Measurements from ENCODE around the gene GJE1.

The GJE1 gene

GRCh38 chr6:142117366-142117765 lies 15.4 kb upstream of the GJE1 start (continued):
- TF ChIP-seq ARNTL (CRISPR knock-in tag; IDR thresholded peaks at IDR 0.05; ENCODE audit: borderline replicate concordance, low read depth) = no peak
- no peak for TF ChIP-seq BACH2 (CRISPR knock-in tag; IDR thresholded peaks at IDR 0.05; ENCODE audit: borderline replicate concordance)
- TF ChIP-seq ZFP30 (CRISPR knock-in tag; IDR thresholded peaks at IDR 0.05) = no peak
- no peak for TF ChIP-seq ZFP3 (CRISPR knock-in tag; IDR thresholded peaks at IDR 0.05)

- ATAC-seq = no peak
Measured at GRCh38 chr6:142118328-142118727, 14.4 kb upstream of the GJE1 start.

GRCh38 chr6:142118925-142119324 lies 13.8 kb upstream of the GJE1 start:
- no peak for TF ChIP-seq TOX (CRISPR knock-in tag; IDR thresholded peaks at IDR 0.05; ENCODE audit: borderline replicate concordance)
- no peak for TF ChIP-seq SNAI2 (CRISPR knock-in tag; IDR thresholded peaks at IDR 0.05)
- no peak for TF ChIP-seq OSR1 (CRISPR knock-in tag; IDR thresholded peaks at IDR 0.05)
- TF ChIP-seq ISL1 (CRISPR knock-in tag; IDR thresholded peaks at IDR 0.05) = no peak
- no peak for TF ChIP-seq ZFP3 (CRISPR knock-in tag; IDR thresholded peaks at IDR 0.05)
- TF ChIP-seq POU6F1 (CRISPR knock-in tag; IDR thresholded peaks at IDR 0.05; ENCODE audit: borderline replicate concordance, low read depth) = no peak
- TF ChIP-seq BACH2 (CRISPR knock-in tag; IDR thresholded peaks at IDR 0.05; ENCODE audit: borderline replicate concordance) = no peak
- no peak for TF ChIP-seq ZFP30 (CRISPR knock-in tag; IDR thresholded peaks at IDR 0.05)
- no peak for TF ChIP-seq RARB (CRISPR knock-in tag; IDR thresholded peaks at IDR 0.05)
- TF ChIP-seq ARNTL (CRISPR knock-in tag; IDR thresholded peaks at IDR 0.05; ENCODE audit: borderline replicate concordance, low read depth) = no peak
- TF ChIP-seq TCF4 (CRISPR knock-in tag; IDR thresholded peaks at IDR 0.05; ENCODE audit: borderline replicate concordance) = no peak
- no peak for TF ChIP-seq ZNF565 (CRISPR knock-in tag; conservative IDR thresholded peaks at IDR 0.05; ENCODE audit: low read depth)
- no peak for TF ChIP-seq PATZ1 (CRISPR knock-in tag; IDR thresholded peaks at IDR 0.05; ENCODE audit: borderline replicate concordance)
- no peak for TF ChIP-seq TSHZ2 (CRISPR knock-in tag; IDR thresholded peaks at IDR 0.05)
- ATAC-seq = no peak

More at GRCh38 chr6:142118328-142118727, 14.4 kb upstream of the GJE1 start:
- no peak for TF ChIP-seq ZFP3 (CRISPR knock-in tag; IDR thresholded peaks at IDR 0.05)
- TF ChIP-seq ESRRG (CRISPR knock-in tag; IDR thresholded peaks at IDR 0.05) = no peak
- no peak for TF ChIP-seq BACH2 (CRISPR knock-in tag; IDR thresholded peaks at IDR 0.05; ENCODE audit: borderline replicate concordance)

GRCh38 chr6:142121342-142121741 lies 11.4 kb upstream of the GJE1 start:
- ATAC-seq = no peak
- TF ChIP-seq PPARA (CRISPR knock-in tag; IDR thresholded peaks at IDR 0.05; ENCODE audit: borderline replicate concordance) = no peak
- no peak for TF ChIP-seq TCF4 (CRISPR knock-in tag; IDR thresholded peaks at IDR 0.05; ENCODE audit: borderline replicate concordance)
- no peak for TF ChIP-seq ESRRG (CRISPR knock-in tag; IDR thresholded peaks at IDR 0.05)
- TF ChIP-seq CSRNP3 (CRISPR knock-in tag; IDR thresholded peaks at IDR 0.05) = no peak
- no peak for TF ChIP-seq POU6F1 (CRISPR knock-in tag; IDR thresholded peaks at IDR 0.05; ENCODE audit: borderline replicate concordance, low read depth)
- no peak for TF ChIP-seq ZNF565 (CRISPR knock-in tag; conservative IDR thresholded peaks at IDR 0.05; ENCODE audit: low read depth)
- no peak for TF ChIP-seq ARNTL (CRISPR knock-in tag; IDR thresholded peaks at IDR 0.05; ENCODE audit: borderline replicate concordance, low read depth)
- no peak for TF ChIP-seq ZNF70 (CRISPR knock-in tag; IDR thresholded peaks at IDR 0.05)
- TF ChIP-seq TOX (CRISPR knock-in tag; IDR thresholded peaks at IDR 0.05; ENCODE audit: borderline replicate concordance) = no peak
- no peak for TF ChIP-seq ZFP30 (CRISPR knock-in tag; IDR thresholded peaks at IDR 0.05)
- TF ChIP-seq CSDC2 (CRISPR knock-in tag; IDR thresholded peaks at IDR 0.05) = no peak
- TF ChIP-seq TSHZ2 (CRISPR knock-in tag; IDR thresholded peaks at IDR 0.05) = no peak
- TF ChIP-seq CREB5 (CRISPR knock-in tag; IDR thresholded peaks at IDR 0.05; ENCODE audit: low read depth) = no peak
- no peak for TF ChIP-seq OSR1 (CRISPR knock-in tag; IDR thresholded peaks at IDR 0.05)
- TF ChIP-seq GLIS3 (CRISPR knock-in tag; IDR thresholded peaks at IDR 0.05) = no peak
- TF ChIP-seq BACH2 (CRISPR knock-in tag; IDR thresholded peaks at IDR 0.05; ENCODE audit: borderline replicate concordance) = no peak
- no peak for TF ChIP-seq ZFP3 (CRISPR knock-in tag; IDR thresholded peaks at IDR 0.05)
